ENCODE results near the gene SIKE1.

SIKE1 gene

GRCh38 chr1:114720492-114720891 is 60.0 kb downstream of the SIKE1 start:
- no peak for TF ChIP-seq CTCF (IDR thresholded peaks at IDR 0.05)
- H3K27ac ChIP-seq: no peak overlapping the region

All from 22Rv1 (cell line).